Caco-2 (cell line): ENCODE data around the gene SLC7A4. TPM values are rescaled to one million over a fixed set of nuclear protein-coding genes. Genes with fewer than 3 reads are reported as not detected.

Experiments used
- BruUV-seq: library from RNA; stranded (reverse); fragments of 400-500 nt; replicated peaks from 2 replicates; lab custom pipeline; 2021; lab: Mats Ljungman, UMichigan
- CTCF ChIA-PET: fragments of 300-600 bp; sonication (Branson Sonifier 250); formaldehyde crosslinking; loops from one replicate; lab custom pipeline; 2022; ENCODE audit warnings: antibody characterized with exemption; lab: Charles Lee
- POLR2A ChIA-PET: fragments of 300-600 bp; sonication (Branson Sonifier 250); formaldehyde crosslinking; loops from one replicate; lab custom pipeline; 2022; ENCODE audit warnings: antibody characterized with exemption; lab: Charles Lee
- DNase-seq, 2 experiments: peaks; one replicate each; pipeline versions ENCODE4 v3.0.0 to v3.0.0-alpha.2; 2020 to 2022
- H3K27me3 ChIP-seq: replicated peaks from 2 replicates; pipeline ENCODE4 v1.6.0; 2011; ENCODE audit warnings: low read length; ENCODE audit not compliant: control insufficient read depth, insufficient read depth
- H3K36me3 ChIP-seq: 2 replicates; pipeline ENCODE4 v1.5.1; 2011; ENCODE audit warnings: low read length; ENCODE audit not compliant: control insufficient read depth, insufficient read depth
- H3K4me1 ChIP-seq: fragments of 250-450 bp; sonication (Bioruptor Pico); 2 replicates; pipeline ENCODE4 v1.5.1; 2020; ENCODE audit warnings: mild to moderate bottlenecking
- H3K4me3 ChIP-seq: 2 replicates; pipeline ENCODE4 v1.5.1; 2011; ENCODE audit warnings: low read depth, mild to moderate bottlenecking, control low read depth, low read length
- H3K9me3 ChIP-seq: fragments of 250-450 bp; sonication (Bioruptor Pico); 2 replicates; pipeline ENCODE4 v1.5.1; 2020; ENCODE audit warnings: mild to moderate bottlenecking, moderate library complexity
- H3K27ac Mint-ChIP-seq: one replicate; pipeline ENCODE4 v1.8.0; 2022; ENCODE audit warnings: mixed read lengths; ENCODE audit not compliant: unreplicated experiment
- H3K27me3 Mint-ChIP-seq: one replicate; pipeline ENCODE4 v1.8.0; 2022; ENCODE audit warnings: mixed read lengths; ENCODE audit not compliant: insufficient read depth, unreplicated experiment
- H3K36me3 Mint-ChIP-seq: one replicate; pipeline ENCODE4 v1.8.0; 2022; ENCODE audit warnings: mild to moderate bottlenecking, mixed read lengths; ENCODE audit not compliant: insufficient read depth, unreplicated experiment
- H3K4me1 Mint-ChIP-seq: one replicate; pipeline ENCODE4 v1.8.0; 2022; ENCODE audit warnings: low read depth, mixed read lengths; ENCODE audit not compliant: unreplicated experiment
- H3K4me3 Mint-ChIP-seq: one replicate; pipeline ENCODE4 v1.8.0; 2022; ENCODE audit warnings: mild to moderate bottlenecking, moderate library complexity, mixed read lengths; ENCODE audit not compliant: unreplicated experiment
- H3K9me3 Mint-ChIP-seq: one replicate; pipeline ENCODE4 v1.8.0; 2022; ENCODE audit warnings: mixed read lengths; ENCODE audit not compliant: unreplicated experiment
- CTCF ChIP-seq, 2 experiments: fragments of 200-600 bp in 1 of 2; IDR thresholded peaks; 1 replicate in 1 of 2; 2 replicates in 1 of 2; pipeline versions ENCODE4 v1.5.1 to v1.8.0; 2011 to 2022; ENCODE audit warnings: antibody characterized with exemption in 1 of 2, control low read depth in 1 of 2, inconsistent platforms in 1 of 2, low read depth in 1 of 2, low read length in 1 of 2, mild to moderate bottlenecking in 1 of 2, moderate library complexity in 1 of 2; ENCODE audit not compliant: insufficient read depth in 1 of 2, severe bottlenecking in 1 of 2, unreplicated experiment in 1 of 2
- intact Hi-C: fragments of 100-400 bp; cut with micrococcal nuclease; formaldehyde crosslinking; loops from one replicate; pipeline ENCODE4 v1.10.0; 2022; ENCODE audit not compliant: unreplicated experiment
- total RNA-seq: library from RNA; stranded (reverse); gene quantifications from 2 replicates; pipeline ENCODE4 v1.2.3, GENCODE V29; 2022

SLC7A4 gene
- total RNA-seq, 1 experiment from 2014 or later = 1.9 TPM

GRCh38 chr22:20990184-20991180 is 41.9 kb downstream of the SLC7A4 start:
- Histone ChIP-seq H3K4me1 (no peaks in the 10 kb centered on the region), H3K9me3 (no peaks in the 10 kb centered on the region), H3K27me3 (no peaks in the 10 kb centered on the region), H3K36me3 (no peaks in the 10 kb centered on the region; the same call in 1 of the 2 replicates), H3K4me3 (no peak overlapping the region)
- peaks cover 20% of the 10 kb centered on the region for H3K36me3 Mint-ChIP-seq
- TF ChIP-seq CTCF (IDR thresholded peaks at IDR 0.05; ENCODE audit: insufficient read depth in 1 of 2, low read depth in 1 of 2, low read length in 1 of 2, severe bottlenecking in 1 of 2, unreplicated experiment in 1 of 2) = no peak
- H3K4me1 Mint-ChIP-seq = no peaks in the 10 kb centered on the region
- no peak overlapping the region for H3K4me3 Mint-ChIP-seq
- no peaks in the 10 kb centered on the region for H3K27me3 Mint-ChIP-seq
- intact Hi-C loops = no loop called here
- no peaks in the 10 kb centered on the region for H3K9me3 Mint-ChIP-seq
- no TSS peak for BruUV-seq
- no peak for DNase-seq
- CTCF ChIA-PET = interaction anchor here (1.2 to 1.5 kb wide), 2 partner anchors 74 to 105 kb away, joined by 3 read pairs; partner anchors contain the start of gene CRKL
- no peak overlapping the region for H3K27ac Mint-ChIP-seq
- POLR2A ChIA-PET = no interaction called here

- Mint-ChIP-seq H3K36me3 (peaks cover 11% of the 10 kb centered on the region), H3K27ac (no peak overlapping the region), H3K4me3 (no peak overlapping the region), H3K27me3 (no peaks in the 10 kb centered on the region), H3K4me1 (no peaks in the 10 kb centered on the region), H3K9me3 (no peaks in the 10 kb centered on the region)
- TF ChIP-seq CTCF (IDR thresholded peaks at IDR 0.05; ENCODE audit: insufficient read depth in 1 of 2, low read depth in 1 of 2, low read length in 1 of 2, severe bottlenecking in 1 of 2, unreplicated experiment in 1 of 2) = no peak
- H3K27me3 ChIP-seq = no peaks in the 10 kb centered on the region
- no TSS peak for BruUV-seq
- CTCF ChIA-PET = interaction anchor here (1.2 to 1.5 kb wide), 2 partner anchors 73 to 104 kb away, joined by 3 read pairs; partner anchors contain the start of gene CRKL
- intact Hi-C loops = no loop called here
- no peak for DNase-seq
- H3K9me3 ChIP-seq = no peaks in the 10 kb centered on the region
- POLR2A ChIA-PET = no interaction called here
- H3K4me1 ChIP-seq = no peaks in the 10 kb centered on the region
- H3K36me3 ChIP-seq = no peaks in the 10 kb centered on the region; the same call in 1 of the 2 replicates
- H3K4me3 ChIP-seq = no peak overlapping the region
These were observed 42.8 kb downstream of the SLC7A4 start for GRCh38 chr22:20989323-20990138.
